Suppressor macrophage (primary cell): ENCODE results near the gene ZSCAN18.

Experiments used
- DNase-seq, 4 experiments: peaks; one replicate each; pipeline ENCODE4 v3.0.0-alpha.2; 2020 to 2022

The ZSCAN18 gene

GRCh38 chr19:58044391-58044790, 53.6 kb downstream of the ZSCAN18 start:
- DNase-seq = no peak

GRCh38 chr19:58042495-58043340, 55.3 kb downstream of the ZSCAN18 start:
- DNase-seq = no peak

GRCh38 chr19:58040751-58041525, 57.1 kb downstream of the ZSCAN18 start:
- no peak for DNase-seq

DNA sequence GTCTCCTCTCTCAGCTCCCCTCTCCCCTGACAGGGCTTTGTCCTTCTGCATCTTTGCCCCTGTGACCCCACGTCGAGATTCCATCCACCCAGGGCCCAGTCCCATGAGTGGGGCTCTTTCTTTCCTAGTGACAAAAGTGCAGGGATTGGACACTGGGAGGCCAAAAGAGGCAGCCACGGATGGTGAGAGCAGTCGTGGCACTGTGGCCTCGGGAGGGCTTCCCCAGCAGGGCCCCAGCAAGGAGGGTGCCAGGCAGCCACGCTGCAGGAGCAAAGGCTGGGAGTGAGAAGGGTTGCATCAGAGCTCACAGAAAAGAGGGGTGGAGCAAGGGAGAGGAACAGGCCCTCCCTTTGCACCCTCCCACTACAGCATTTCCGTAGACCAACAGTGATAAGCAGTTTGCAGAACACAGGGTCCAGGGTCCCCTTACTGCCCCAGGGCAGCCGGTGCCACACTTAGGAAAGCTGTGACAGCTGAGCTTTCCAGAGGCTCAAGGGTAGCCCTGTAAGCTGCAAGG, 59.3 kb downstream of the ZSCAN18 start:
- no peak for DNase-seq

GRCh38 chr19:58037927-58038687, 59.9 kb downstream of the ZSCAN18 start:
- no peak for DNase-seq

DNA sequence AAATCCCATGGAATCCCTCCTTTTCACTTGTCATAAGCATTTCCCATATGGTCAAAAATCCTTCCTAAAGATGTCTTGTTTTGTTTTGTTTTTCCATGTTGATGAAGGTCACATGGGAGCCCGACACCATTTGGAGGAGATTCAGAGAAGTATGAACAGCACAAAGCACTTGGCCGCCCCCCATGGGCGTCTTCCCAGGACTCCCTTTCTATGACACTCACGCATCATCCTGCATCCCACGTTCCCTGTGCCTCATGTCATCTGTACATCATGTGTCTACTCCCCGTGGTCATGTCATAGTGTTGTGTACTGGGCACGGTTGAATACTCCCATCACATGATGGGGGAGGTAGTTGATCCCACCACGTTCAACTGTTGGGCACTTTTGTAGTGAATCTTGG, 62.2 kb downstream of the ZSCAN18 start:
- DNase-seq = no peak

DNA sequence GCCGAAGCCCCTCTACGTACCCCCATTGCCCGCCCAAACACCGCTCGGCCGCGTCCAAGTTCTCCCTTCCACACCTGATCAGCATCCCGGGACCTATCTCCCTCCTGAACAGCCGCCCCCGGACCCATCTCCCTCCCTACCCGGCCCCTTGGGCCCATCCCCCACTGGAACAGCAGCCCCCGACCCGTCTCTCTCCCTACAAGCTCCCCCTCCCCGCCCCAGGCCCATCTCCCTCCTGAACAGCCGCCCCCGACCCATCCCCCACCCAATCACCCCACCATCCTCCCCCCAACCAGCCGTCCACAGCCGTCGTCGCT, 63.6 kb downstream of the ZSCAN18 start:
- DNase-seq = no peak
